ENCODE results near the gene ATP5MC3. TPM values are rescaled to one million over a fixed set of nuclear protein-coding genes. Genes with fewer than 3 reads are reported as not detected.

Gene ATP5MC3
- total RNA-seq, 1 experiment from 2014 or later = 287 TPM

DNA sequence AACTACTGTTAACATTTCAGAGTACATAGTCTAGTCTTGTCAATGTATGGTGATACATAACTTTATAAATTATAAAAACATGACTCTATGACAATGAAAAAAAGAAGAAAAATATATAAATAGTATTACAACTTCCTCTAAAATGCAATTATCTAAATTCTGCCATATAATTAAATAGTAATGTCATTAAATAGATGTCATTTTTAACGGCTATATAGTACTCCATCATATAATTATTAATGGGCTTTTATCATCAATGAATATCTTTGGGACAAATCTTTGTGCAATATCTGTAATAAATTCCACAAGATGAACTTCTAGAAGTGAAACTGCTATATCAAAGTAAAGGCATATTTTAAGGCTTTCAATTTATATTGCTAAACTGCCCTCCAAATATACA lies 38.3 kb downstream of the ATP5MC3 start:
- Histone ChIP-seq H3K4me1 (ENCODE audit: control insufficient read depth, insufficient read depth, low read length) (peaks cover 4% of the 10 kb centered on the region; the same call in 1 of the 2 replicates), H3K27me3 (ENCODE audit: control insufficient read depth, insufficient read depth, low read length) (no peaks in the 10 kb centered on the region), H3K27ac (ENCODE audit: low read length) (no peak overlapping the region), H3K4me3 (ENCODE audit: low read depth in 2 of 2, low read length in 2 of 2) (no peak overlapping the region), H3K36me3 (ENCODE audit: control insufficient read depth, insufficient read depth, low read length) (peaks cover 8% of the 10 kb centered on the region; the same call in 1 of the 2 replicates), H3K9me3 (ENCODE audit: control insufficient read depth, insufficient read depth, low read depth, low read length) (no peaks in the 10 kb centered on the region)
- no peak for DNase-seq (ENCODE audit: low read depth, low spot score)
- in situ Hi-C loops (cut with HindIII; ENCODE audit: low pct_unique_long_range_greater_than_20kb, low sequenced_read_pairs) = no loop called here
- no TSS peak for BruUV-seq (replicated peaks)
- ATAC-seq = no peak
- CTCF ChIA-PET = no interaction called here
- intact Hi-C loops (cut with micrococcal nuclease; ENCODE audit: unreplicated experiment) = no loop called here
- TF ChIP-seq TCF7L2 (IDR thresholded peaks at IDR 0.05; ENCODE audit: low read depth, low read length) = no peak
- no peak for TF ChIP-seq POLR2AphosphoS5 (IDR thresholded peaks at IDR 0.05; ENCODE audit: low read depth, low read length)
- TF ChIP-seq, protein P1, sequence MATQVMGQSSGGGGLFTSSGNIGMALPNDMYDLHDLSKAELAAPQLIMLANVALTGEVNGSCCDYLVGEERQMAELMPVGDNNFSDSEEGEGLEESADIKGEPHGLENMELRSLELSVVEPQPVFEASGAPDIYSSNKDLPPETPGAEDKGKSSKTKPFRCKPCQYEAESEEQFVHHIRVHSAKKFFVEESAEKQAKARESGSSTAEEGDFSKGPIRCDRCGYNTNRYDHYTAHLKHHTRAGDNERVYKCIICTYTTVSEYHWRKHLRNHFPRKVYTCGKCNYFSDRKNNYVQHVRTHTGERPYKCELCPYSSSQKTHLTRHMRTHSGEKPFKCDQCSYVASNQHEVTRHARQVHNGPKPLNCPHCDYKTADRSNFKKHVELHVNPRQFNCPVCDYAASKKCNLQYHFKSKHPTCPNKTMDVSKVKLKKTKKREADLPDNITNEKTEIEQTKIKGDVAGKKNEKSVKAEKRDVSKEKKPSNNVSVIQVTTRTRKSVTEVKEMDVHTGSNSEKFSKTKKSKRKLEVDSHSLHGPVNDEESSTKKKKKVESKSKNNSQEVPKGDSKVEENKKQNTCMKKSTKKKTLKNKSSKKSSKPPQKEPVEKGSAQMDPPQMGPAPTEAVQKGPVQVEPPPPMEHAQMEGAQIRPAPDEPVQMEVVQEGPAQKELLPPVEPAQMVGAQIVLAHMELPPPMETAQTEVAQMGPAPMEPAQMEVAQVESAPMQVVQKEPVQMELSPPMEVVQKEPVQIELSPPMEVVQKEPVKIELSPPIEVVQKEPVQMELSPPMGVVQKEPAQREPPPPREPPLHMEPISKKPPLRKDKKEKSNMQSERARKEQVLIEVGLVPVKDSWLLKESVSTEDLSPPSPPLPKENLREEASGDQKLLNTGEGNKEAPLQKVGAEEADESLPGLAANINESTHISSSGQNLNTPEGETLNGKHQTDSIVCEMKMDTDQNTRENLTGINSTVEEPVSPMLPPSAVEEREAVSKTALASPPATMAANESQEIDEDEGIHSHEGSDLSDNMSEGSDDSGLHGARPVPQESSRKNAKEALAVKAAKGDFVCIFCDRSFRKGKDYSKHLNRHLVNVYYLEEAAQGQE (IDR thresholded peaks at IDR 0.05; ENCODE audit: insufficient read depth in 1 of 2, low read depth in 2 of 2, low read length in 1 of 2) = no peak
- no peak for TF ChIP-seq SIN3A (IDR thresholded peaks at IDR 0.05; ENCODE audit: borderline replicate concordance, insufficient read depth, low read depth, low read length)
- TF ChIP-seq, protein P2, sequence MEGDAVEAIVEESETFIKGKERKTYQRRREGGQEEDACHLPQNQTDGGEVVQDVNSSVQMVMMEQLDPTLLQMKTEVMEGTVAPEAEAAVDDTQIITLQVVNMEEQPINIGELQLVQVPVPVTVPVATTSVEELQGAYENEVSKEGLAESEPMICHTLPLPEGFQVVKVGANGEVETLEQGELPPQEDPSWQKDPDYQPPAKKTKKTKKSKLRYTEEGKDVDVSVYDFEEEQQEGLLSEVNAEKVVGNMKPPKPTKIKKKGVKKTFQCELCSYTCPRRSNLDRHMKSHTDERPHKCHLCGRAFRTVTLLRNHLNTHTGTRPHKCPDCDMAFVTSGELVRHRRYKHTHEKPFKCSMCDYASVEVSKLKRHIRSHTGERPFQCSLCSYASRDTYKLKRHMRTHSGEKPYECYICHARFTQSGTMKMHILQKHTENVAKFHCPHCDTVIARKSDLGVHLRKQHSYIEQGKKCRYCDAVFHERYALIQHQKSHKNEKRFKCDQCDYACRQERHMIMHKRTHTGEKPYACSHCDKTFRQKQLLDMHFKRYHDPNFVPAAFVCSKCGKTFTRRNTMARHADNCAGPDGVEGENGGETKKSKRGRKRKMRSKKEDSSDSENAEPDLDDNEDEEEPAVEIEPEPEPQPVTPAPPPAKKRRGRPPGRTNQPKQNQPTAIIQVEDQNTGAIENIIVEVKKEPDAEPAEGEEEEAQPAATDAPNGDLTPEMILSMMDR (IDR thresholded peaks at IDR 0.05) = no peak
- POLR2A ChIA-PET = interaction anchor here (0.7 kb wide), 1 partner anchor 954 kb away, joined by 7 read pairs; no protein-coding TSS in a partner anchor

DNA sequence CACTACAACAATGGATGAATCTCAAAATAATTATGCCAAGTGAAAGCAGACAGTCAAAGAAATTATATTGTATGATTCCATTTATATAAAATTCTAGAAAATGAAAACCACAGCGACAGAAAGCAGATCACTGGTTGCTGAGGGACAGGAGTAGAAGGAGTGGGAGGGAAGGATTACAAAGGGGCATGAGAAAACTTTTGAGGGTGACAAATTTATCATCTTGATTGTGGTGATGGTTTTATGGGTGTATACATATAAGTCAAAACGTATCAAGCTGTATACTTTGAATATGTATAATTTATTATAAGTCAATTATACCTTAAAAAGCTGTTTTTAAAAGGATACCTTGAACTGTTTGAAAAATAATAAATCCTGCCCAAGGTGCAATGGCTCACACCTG lies 41.2 kb downstream of the ATP5MC3 start:
- TF ChIP-seq POLR2AphosphoS5 (IDR thresholded peaks at IDR 0.05; ENCODE audit: low read depth, low read length) (no peak), TCF7L2 (IDR thresholded peaks at IDR 0.05; ENCODE audit: low read depth, low read length) (no peak), SIN3A (IDR thresholded peaks at IDR 0.05; ENCODE audit: borderline replicate concordance, insufficient read depth, low read depth, low read length) (no peak)
- TF ChIP-seq, protein P2 (IDR thresholded peaks at IDR 0.05) = no peak
- TF ChIP-seq, protein P1 (IDR thresholded peaks at IDR 0.05; ENCODE audit: insufficient read depth in 1 of 2, low read depth in 2 of 2, low read length in 1 of 2) = no peak
- Histone ChIP-seq H3K27me3 (ENCODE audit: control insufficient read depth, insufficient read depth, low read length) (no peaks in the 10 kb centered on the region), H3K36me3 (ENCODE audit: control insufficient read depth, insufficient read depth, low read length) (peaks cover 15% of the 10 kb centered on the region), H3K9me3 (ENCODE audit: control insufficient read depth, insufficient read depth, low read depth, low read length) (no peaks in the 10 kb centered on the region), H3K4me3 (ENCODE audit: low read depth in 2 of 2, low read length in 2 of 2) (no peak overlapping the region), H3K27ac (ENCODE audit: low read length) (no peak overlapping the region), H3K4me1 (ENCODE audit: control insufficient read depth, insufficient read depth, low read length) (peaks cover 4% of the 10 kb centered on the region; the same call in 1 of the 2 replicates)
- in situ Hi-C loops (cut with HindIII; ENCODE audit: low pct_unique_long_range_greater_than_20kb, low sequenced_read_pairs) (no loop called here), intact Hi-C loops (cut with micrococcal nuclease; ENCODE audit: unreplicated experiment) (no loop called here)
- BruUV-seq (replicated peaks) = no TSS peak
- CTCF ChIA-PET = interaction anchor here (0.6 kb wide), 1 partner anchor 128 kb away, joined by 4 read pairs; no protein-coding TSS in a partner anchor
- POLR2A ChIA-PET = no interaction called here
- no peak for DNase-seq (ENCODE audit: low read depth, low spot score)
- ATAC-seq = no peak
